ENCODE data around the gene KCNH2.

KCNH2 gene

DNA sequence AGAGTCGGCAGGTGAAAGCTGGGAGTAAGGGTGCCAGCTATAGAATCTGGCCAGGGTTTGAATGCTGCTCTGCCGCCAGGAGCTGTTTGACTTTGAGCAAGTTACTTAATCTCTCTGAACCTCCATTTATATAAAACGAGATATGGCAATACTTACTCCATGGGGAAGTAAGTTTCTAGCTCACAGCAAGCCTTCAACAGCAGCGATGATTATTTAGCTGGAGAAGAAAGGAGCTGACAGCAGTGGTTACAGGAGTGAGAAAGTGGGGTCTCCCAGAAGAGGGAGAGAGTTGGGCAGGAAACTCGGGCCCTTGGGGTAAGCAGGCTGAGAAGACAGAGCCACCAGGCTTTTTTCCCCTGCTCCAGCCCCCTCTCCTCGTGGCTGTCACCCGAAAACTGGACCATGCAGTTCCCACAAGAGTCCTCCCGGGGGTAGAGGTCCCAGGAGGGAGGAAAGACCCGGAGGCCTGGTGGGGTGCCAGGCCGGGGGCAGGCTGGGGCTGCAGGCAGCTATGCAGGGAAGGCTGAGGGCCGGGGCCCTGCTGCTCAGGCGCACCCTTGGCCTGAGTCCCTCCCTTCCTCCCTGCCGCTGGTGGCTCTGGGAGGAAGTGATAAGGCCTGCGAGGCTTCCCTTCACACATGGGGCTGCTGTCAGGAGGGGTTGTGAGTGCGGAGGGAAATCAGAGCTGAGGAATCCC, 16.2 kb upstream of the KCNH2 start:
- no peak overlapping the region for H3K9ac ChIP-seq (ENCODE audit: low read depth, low read length)
- peaks cover 4% of the 10 kb centered on the region; the same call in 1 of the 2 replicates for H3K4me1 ChIP-seq (ENCODE audit: insufficient read depth, low read length)
- no peaks in the 10 kb centered on the region for H3K27me3 ChIP-seq (ENCODE audit: insufficient read depth, low read length)
- H3K36me3 ChIP-seq (ENCODE audit: insufficient read depth, low read length), result no peaks in the 10 kb centered on the region
- no peak overlapping the region for H3K4me3 ChIP-seq (ENCODE audit: low read length)
- no peak overlapping the region for H3K27ac ChIP-seq (ENCODE audit: low read depth, low read length)
- peaks cover 8% of the 10 kb centered on the region; the same call in 1 of the 2 replicates for H3K9me3 ChIP-seq (ENCODE audit: insufficient read depth, low read depth, low read length)
- WGBS, result 78% methylated on average over 12 of the region's 15 CpGs

GRCh38 chr7:150993511-150993910, 15.4 kb upstream of the KCNH2 start:
- Histone ChIP-seq H3K27ac (ENCODE audit: low read depth, low read length) (no peak overlapping the region), H3K9ac (ENCODE audit: low read depth, low read length) (no peak overlapping the region), H3K4me3 (ENCODE audit: low read length) (no peak overlapping the region), H3K36me3 (ENCODE audit: insufficient read depth, low read length) (no peaks in the 10 kb centered on the region), H3K27me3 (ENCODE audit: insufficient read depth, low read length) (no peaks in the 10 kb centered on the region), H3K4me1 (ENCODE audit: insufficient read depth, low read length) (peaks cover 4% of the 10 kb centered on the region; the same call in 1 of the 2 replicates), H3K9me3 (ENCODE audit: insufficient read depth, low read depth, low read length) (peaks cover 8% of the 10 kb centered on the region; the same call in 1 of the 2 replicates)
- 64% methylated on average over 9 of the region's 14 CpGs for WGBS

- 23% methylated on average over 5 of the region's 5 CpGs for WGBS
- peaks cover 4% of the 10 kb centered on the region; the same call in 1 of the 2 replicates for H3K4me1 ChIP-seq (ENCODE audit: insufficient read depth, low read length)
- H3K36me3 ChIP-seq (ENCODE audit: insufficient read depth, low read length), result no peaks in the 10 kb centered on the region
- no peak overlapping the region for H3K27ac ChIP-seq (ENCODE audit: low read depth, low read length)
- no peak overlapping the region for H3K4me3 ChIP-seq (ENCODE audit: low read length)
- no peaks in the 10 kb centered on the region for H3K27me3 ChIP-seq (ENCODE audit: insufficient read depth, low read length)
- no peak overlapping the region for H3K9ac ChIP-seq (ENCODE audit: low read depth, low read length)
- H3K9me3 ChIP-seq (ENCODE audit: insufficient read depth, low read depth, low read length), result peaks cover 8% of the 10 kb centered on the region; the same call in 1 of the 2 replicates
Observed at GRCh38 chr7:150992833-150993302, 14.7 kb upstream of the KCNH2 start.

DNA sequence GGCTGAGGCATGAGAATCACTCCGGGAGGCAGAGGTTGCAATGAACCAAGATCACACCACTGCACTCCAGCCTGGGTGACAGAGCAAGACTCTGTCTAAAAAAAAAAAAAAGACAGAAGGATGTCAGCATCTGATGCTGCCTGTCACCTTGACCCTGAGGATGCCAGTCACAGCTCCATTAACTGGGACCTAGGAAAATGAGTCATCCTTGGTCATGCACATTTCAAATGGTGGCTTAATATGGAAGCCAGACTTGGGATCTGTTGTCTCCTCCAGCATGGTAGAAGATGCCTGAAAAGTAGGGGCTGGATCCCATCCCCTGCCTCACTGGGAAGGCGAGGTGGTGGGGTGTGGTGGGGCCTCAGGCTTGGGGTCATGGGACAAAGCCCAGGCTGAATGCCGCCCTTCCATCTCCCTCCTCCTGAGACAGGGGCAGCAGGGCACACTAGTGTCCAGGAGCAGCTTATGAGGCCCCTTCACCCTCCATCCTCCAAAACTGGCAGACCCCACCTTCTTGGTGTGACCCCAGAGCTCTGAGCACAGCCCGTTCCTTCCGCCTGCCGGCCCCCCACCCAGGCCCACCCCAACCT, 14.0 kb upstream of the KCNH2 start:
- Histone ChIP-seq H3K4me1 (ENCODE audit: insufficient read depth, low read length) (peaks cover 4% of the 10 kb centered on the region; the same call in 1 of the 2 replicates), H3K27me3 (ENCODE audit: insufficient read depth, low read length) (no peaks in the 10 kb centered on the region), H3K9me3 (ENCODE audit: insufficient read depth, low read depth, low read length) (peaks cover 8% of the 10 kb centered on the region; the same call in 1 of the 2 replicates), H3K4me3 (ENCODE audit: low read length) (no peak overlapping the region), H3K27ac (ENCODE audit: low read depth, low read length) (no peak overlapping the region), H3K9ac (ENCODE audit: low read depth, low read length) (no peak overlapping the region), H3K36me3 (ENCODE audit: insufficient read depth, low read length) (no peaks in the 10 kb centered on the region)
- WGBS, result 88% methylated on average over 6 of the region's 6 CpGs

- Histone ChIP-seq H3K9me3 (ENCODE audit: insufficient read depth, low read depth, low read length) (peaks cover 8% of the 10 kb centered on the region; the same call in 1 of the 2 replicates), H3K9ac (ENCODE audit: low read depth, low read length) (no peak within 1 kb of the TSS), H3K4me3 (ENCODE audit: low read length) (no peak within 1 kb of the TSS), H3K36me3 (ENCODE audit: insufficient read depth, low read length) (no peaks in the 10 kb centered on the region), H3K27me3 (ENCODE audit: insufficient read depth, low read length) (no peaks in the 10 kb centered on the region), H3K27ac (ENCODE audit: low read depth, low read length) (no peak within 1 kb of the TSS), H3K4me1 (ENCODE audit: insufficient read depth, low read length) (peaks cover 4% of the 10 kb centered on the region; the same call in 1 of the 2 replicates)
- WGBS, result 90% methylated on average over 11 of the region's 12 CpGs
Observed at GRCh38 chr7:150990416-150991186, 12.5 kb upstream of the KCNH2 start, which contains the start of gene NOS3. Gene NOS3 (plus strand): TSS chr7:150991017. CDS start chr7:150993804, 2,787 bp downstream.

GRCh38 chr7:150989456-150989855, 11.3 kb upstream of the KCNH2 start:
- H3K9ac ChIP-seq (ENCODE audit: low read depth, low read length), result no peak overlapping the region
- peaks cover 4% of the 10 kb centered on the region; the same call in 1 of the 2 replicates for H3K4me1 ChIP-seq (ENCODE audit: insufficient read depth, low read length)
- H3K27ac ChIP-seq (ENCODE audit: low read depth, low read length), result no peak overlapping the region
- WGBS, result 92% methylated on average over 7 of the region's 7 CpGs
- H3K27me3 ChIP-seq (ENCODE audit: insufficient read depth, low read length), result no peaks in the 10 kb centered on the region
- no peak overlapping the region for H3K4me3 ChIP-seq (ENCODE audit: low read length)
- peaks cover 8% of the 10 kb centered on the region; the same call in 1 of the 2 replicates for H3K9me3 ChIP-seq (ENCODE audit: insufficient read depth, low read depth, low read length)
- no peaks in the 10 kb centered on the region for H3K36me3 ChIP-seq (ENCODE audit: insufficient read depth, low read length)

DNA sequence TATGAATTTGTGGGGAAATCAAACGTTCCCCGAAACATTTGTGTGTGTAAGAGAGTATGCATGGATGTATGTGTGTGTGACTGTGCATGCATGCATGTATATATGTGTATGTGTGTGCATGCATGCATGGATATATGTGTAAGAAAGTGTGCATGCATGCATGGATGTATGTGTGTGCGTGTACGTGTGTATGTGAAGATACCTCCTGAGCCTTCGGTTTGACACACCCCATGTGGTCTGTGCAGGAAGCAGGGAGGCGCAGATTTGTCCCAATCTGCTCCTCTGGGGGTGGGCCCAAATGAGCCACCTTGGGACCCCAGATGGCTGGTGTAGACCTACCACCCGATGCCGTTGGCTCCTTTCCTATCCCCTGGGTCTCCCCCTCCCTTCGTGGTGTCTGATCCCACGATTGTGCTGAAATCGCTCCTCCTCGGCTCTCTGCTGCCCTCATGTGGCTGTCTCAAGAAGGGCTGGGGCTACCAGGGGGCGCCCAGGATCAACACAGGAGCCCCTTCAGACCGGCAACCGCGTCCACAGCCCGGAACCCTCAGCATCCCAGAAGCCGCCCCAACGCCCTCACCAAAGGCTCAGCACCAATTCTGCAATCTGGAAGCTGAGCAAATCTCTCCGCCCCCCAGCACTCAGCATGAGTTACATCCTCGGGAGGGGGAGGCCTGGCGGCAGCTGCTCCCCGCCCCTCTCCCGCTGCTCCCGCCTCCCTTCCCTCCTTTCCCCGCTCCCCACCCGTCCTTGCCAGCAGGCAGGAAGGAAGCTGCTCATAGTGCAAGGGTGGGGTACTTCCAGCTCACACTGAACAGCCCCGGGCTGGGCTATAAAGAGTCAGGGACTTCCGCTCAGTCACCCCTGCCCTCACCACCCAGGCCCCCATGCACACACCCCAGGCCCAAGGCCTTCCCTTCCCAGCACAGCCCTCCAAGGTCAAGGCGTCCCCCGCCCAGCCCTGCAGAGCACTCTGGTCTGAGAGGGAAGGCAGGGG, 10.4 kb upstream of the KCNH2 start:
- Histone ChIP-seq H3K27me3 (ENCODE audit: insufficient read depth, low read length) (no peaks in the 10 kb centered on the region), H3K4me1 (ENCODE audit: insufficient read depth, low read length) (peaks cover 4% of the 10 kb centered on the region; the same call in 1 of the 2 replicates), H3K36me3 (ENCODE audit: insufficient read depth, low read length) (no peaks in the 10 kb centered on the region), H3K9me3 (ENCODE audit: insufficient read depth, low read depth, low read length) (peaks cover 8% of the 10 kb centered on the region; the same call in 1 of the 2 replicates), H3K27ac (ENCODE audit: low read depth, low read length) (no peak overlapping the region), H3K4me3 (ENCODE audit: low read length) (peak overlapping the region; percentile 52), H3K9ac (ENCODE audit: low read depth, low read length) (no peak overlapping the region)
- WGBS, result 24% methylated on average over 31 of the region's 31 CpGs

GRCh38 chr7:150986556-150986955, 8.4 kb upstream of the KCNH2 start:
- 84% methylated on average over 5 of the region's 5 CpGs for WGBS
- Histone ChIP-seq H3K9me3 (ENCODE audit: insufficient read depth, low read depth, low read length) (peaks cover 7% of the 10 kb centered on the region; the same call in 1 of the 2 replicates), H3K36me3 (ENCODE audit: insufficient read depth, low read length) (no peaks in the 10 kb centered on the region), H3K27ac (ENCODE audit: low read depth, low read length) (no peak overlapping the region), H3K9ac (ENCODE audit: low read depth, low read length) (no peak overlapping the region), H3K4me1 (ENCODE audit: insufficient read depth, low read length) (no peaks in the 10 kb centered on the region), H3K4me3 (ENCODE audit: low read length) (no peak overlapping the region), H3K27me3 (ENCODE audit: insufficient read depth, low read length) (peaks cover 13% of the 10 kb centered on the region)

DNA sequence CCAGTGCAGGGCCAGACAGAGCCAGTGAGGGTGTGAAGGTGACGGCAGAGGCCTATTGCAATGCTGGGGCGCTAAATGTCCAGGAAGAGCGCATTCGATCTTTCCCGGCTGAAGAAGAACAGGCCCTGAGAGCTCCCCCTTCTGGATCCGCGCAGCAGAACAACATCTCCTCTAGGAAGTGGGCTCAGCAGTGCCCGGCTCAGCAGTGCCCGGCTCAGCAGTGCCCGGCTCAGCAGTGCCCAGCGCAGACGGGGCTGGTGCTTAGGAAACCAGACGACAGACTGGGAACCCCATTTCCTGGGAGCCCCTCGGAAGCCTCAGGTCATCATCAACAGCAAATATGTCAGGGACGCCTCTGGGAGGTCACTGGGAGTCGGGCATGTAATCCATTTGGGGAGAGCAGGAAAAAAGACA, 8.0 kb upstream of the KCNH2 start:
- 0 out of 2 replicates have a peak, but pooled peaks cover 4% of the 10 kb centered on the region for H3K9me3 ChIP-seq (ENCODE audit: insufficient read depth, low read depth, low read length)
- H3K27me3 ChIP-seq (ENCODE audit: insufficient read depth, low read length), result peaks cover 17% of the 10 kb centered on the region
- no peak overlapping the region for H3K27ac ChIP-seq (ENCODE audit: low read depth, low read length)
- no peaks in the 10 kb centered on the region for H3K36me3 ChIP-seq (ENCODE audit: insufficient read depth, low read length)
- WGBS, result 20% methylated on average over 16 of the region's 16 CpGs
- no peak overlapping the region for H3K9ac ChIP-seq (ENCODE audit: low read depth, low read length)
- H3K4me1 ChIP-seq (ENCODE audit: insufficient read depth, low read length), result 0 out of 2 replicates have a peak, but pooled peaks cover 3% of the 10 kb centered on the region
- H3K4me3 ChIP-seq (ENCODE audit: low read length), result no peak overlapping the region

- H3K9ac ChIP-seq (ENCODE audit: low read depth, low read length), result no peak overlapping the region
- no peak overlapping the region for H3K27ac ChIP-seq (ENCODE audit: low read depth, low read length)
- WGBS, result 13% methylated on average over 2 of the region's 2 CpGs
- no peaks in the 10 kb centered on the region for H3K36me3 ChIP-seq (ENCODE audit: insufficient read depth, low read length)
- H3K4me3 ChIP-seq (ENCODE audit: low read length), result no peak overlapping the region
- peaks cover 33% of the 10 kb centered on the region for H3K27me3 ChIP-seq (ENCODE audit: insufficient read depth, low read length)
- no peaks in the 10 kb centered on the region for H3K9me3 ChIP-seq (ENCODE audit: insufficient read depth, low read depth, low read length)
- H3K4me1 ChIP-seq (ENCODE audit: insufficient read depth, low read length), result peaks cover 17% of the 10 kb centered on the region
Observed at GRCh38 chr7:150983893-150984368, 5.8 kb upstream of the KCNH2 start.

Data from HUES64 (cell line).